ENCODE data around the gene GPC3. TPM values are rescaled to one million over a fixed set of nuclear protein-coding genes. Genes with fewer than 3 reads are reported as not detected.

Gene GPC3
- total and polyA plus RNA-seq, 5 donors from 2014 or later: 0.34 to 0.93 (median 0.44) TPM; not detected in 2

DNA sequence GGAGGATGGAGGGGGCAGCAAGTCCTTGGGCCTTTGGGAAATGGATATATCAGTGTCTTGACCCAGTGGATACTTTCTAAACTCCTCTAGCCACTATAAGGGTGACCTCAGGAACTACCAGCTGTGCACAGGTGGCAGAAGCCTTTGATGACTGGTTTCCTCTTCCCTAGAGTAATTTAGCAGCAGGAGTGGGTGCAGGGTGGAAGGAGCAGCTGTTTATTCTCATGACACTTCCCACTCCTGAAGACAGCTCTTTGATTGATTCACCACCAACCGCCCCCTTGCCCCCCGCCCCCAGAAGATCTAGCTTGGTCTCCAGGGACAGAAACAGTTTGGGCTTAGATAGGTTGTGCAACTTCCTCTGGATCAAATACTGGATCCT is 63.0 kb downstream of the GPC3 start:
- Histone ChIP-seq H3K27ac (ENCODE audit: insufficient read depth, low read length, poor library complexity, severe bottlenecking) (no peak overlapping the region), H3K9me3 (ENCODE audit: control insufficient read depth in 2 of 2, low read length in 2 of 2) (no peaks in the 10 kb centered on the region), H3K36me3 (ENCODE audit: control insufficient read depth, insufficient read depth, low read length) (no peaks in the 10 kb centered on the region), H3K4me1 (ENCODE audit: control insufficient read depth, insufficient read depth, low read length, poor library complexity, severe bottlenecking) (peaks cover 7% of the 10 kb centered on the region), H3K27me3 (ENCODE audit: control insufficient read depth, insufficient read depth, low read length) (no peaks in the 10 kb centered on the region), H3K4me3 (ENCODE audit: low read depth, low read length) (no peak overlapping the region)
- H3K27me3 Mint-ChIP-seq: no peaks in the 10 kb centered on the region
- peaks cover 0 to 1% (median 0%) of the 10 kb centered on the region in 7 donors for H3K9me3 Mint-ChIP-seq
- H3K36me3 Mint-ChIP-seq: no peaks in the 10 kb centered on the region
- H3K4me1 Mint-ChIP-seq: peaks cover 0 to 22% (median under 1%) of the 10 kb centered on the region in 4 donors
- ATAC-seq (ENCODE audit: low read depth in 2 of 2) (no peak), DNase-seq (no peak)
- H3K4me3 Mint-ChIP-seq: peak overlapping the region in 1 of 4 donors; percentile 74
- H3K27ac Mint-ChIP-seq: peak overlapping the region; percentile 73 to 83 (median 78)

DNA sequence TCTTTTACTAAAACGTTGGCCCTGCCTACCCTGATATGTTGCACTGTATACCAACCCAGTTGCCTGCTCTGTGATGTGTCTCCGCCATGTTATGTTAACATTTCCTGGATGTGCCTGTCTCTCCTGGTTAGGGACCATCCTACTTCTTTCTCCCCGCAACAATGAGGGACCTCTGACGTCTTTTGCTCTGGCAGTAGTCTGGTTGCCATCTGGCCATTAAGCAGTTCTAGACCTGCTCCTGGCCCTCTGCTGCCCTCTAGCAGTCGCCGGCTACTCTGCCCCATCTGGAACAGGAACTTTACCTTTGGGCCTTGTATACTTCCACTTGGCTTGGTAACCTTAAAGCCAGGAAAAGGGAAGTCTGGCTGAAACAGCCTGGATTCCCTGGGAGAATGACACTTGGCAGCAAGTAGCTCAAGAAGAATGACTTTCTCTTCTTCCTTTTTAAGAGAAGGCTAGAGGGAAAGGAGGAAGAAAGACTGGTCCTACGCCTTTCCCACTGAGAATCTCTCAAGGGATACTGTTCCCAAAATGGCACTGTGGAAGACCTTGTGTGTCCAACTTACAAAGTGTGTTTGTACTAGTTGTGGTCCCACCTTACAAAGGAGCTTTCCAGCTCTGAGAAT is 63.5 kb downstream of the GPC3 start:
- Histone ChIP-seq H3K9me3 (ENCODE audit: control insufficient read depth in 2 of 2, low read length in 2 of 2) (no peaks in the 10 kb centered on the region), H3K27me3 (ENCODE audit: control insufficient read depth, insufficient read depth, low read length) (no peaks in the 10 kb centered on the region), H3K4me3 (ENCODE audit: low read depth, low read length) (no peak overlapping the region), H3K36me3 (ENCODE audit: control insufficient read depth, insufficient read depth, low read length) (no peaks in the 10 kb centered on the region), H3K27ac (ENCODE audit: insufficient read depth, low read length, poor library complexity, severe bottlenecking) (no peak overlapping the region), H3K4me1 (ENCODE audit: control insufficient read depth, insufficient read depth, low read length, poor library complexity, severe bottlenecking) (peaks cover 7% of the 10 kb centered on the region)
- DNase-seq (peak in 1 of 3 donors; percentile 44), ATAC-seq (ENCODE audit: low read depth in 2 of 2) (no peak)
- Mint-ChIP-seq H3K4me1 (peaks cover 0 to 22% (median under 1%) of the 10 kb centered on the region in 4 donors), H3K27ac (peak overlapping the region in 1 of 3 donors; percentile 73), H3K27me3 (no peaks in the 10 kb centered on the region), H3K4me3 (no peak overlapping the region), H3K9me3 (peaks cover 0 to 1% (median 0%) of the 10 kb centered on the region in 7 donors), H3K36me3 (no peaks in the 10 kb centered on the region)

DNA sequence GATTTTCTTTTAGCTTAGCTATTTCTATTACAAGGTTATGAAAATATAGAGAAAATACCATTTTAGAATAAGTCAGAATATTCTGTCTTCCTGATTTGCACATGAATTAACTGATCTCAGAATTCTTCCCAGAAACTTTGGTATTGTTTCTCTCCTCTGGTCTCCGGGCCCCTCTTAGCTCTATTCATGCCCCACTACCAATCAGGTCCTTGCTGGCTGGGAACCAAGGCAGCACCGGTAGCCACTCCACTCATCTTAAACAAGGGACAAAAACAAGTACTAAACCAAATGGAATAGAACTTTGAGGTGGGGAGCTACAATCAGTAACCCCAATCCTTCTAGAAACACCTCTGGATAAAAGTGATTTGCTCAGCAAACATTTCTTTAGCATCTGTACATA is 64.3 kb downstream of the GPC3 start:
- no peaks in the 10 kb centered on the region for H3K36me3 ChIP-seq (ENCODE audit: control insufficient read depth, insufficient read depth, low read length)
- H3K27ac Mint-ChIP-seq: no peak overlapping the region

DNA sequence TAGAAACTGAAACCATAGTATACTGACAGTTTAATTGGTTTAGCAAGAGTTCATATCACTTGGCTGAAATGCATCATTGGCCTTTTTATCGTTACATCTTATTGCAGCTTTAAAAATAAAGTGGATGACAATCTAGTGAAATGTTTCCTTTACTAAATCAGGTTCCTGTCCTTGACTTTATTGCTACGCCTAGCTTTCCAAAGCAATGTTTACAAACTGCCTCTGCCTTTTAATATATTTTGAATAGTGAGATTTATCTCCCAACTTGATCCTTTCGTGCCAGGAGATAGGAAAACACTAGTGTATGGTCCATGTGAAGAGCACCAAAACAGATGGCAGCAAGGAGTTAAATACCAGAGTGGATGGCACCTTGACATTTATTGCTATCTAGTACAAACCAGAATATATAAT is 67.0 kb downstream of the GPC3 start:
- Histone ChIP-seq H3K9me3 (ENCODE audit: control insufficient read depth in 2 of 2, low read length in 2 of 2) (no peaks in the 10 kb centered on the region), H3K4me1 (ENCODE audit: control insufficient read depth, insufficient read depth, low read length, poor library complexity, severe bottlenecking) (peaks cover 7% of the 10 kb centered on the region), H3K27me3 (ENCODE audit: control insufficient read depth, insufficient read depth, low read length) (no peaks in the 10 kb centered on the region), H3K4me3 (ENCODE audit: low read depth, low read length) (no peak overlapping the region), H3K36me3 (ENCODE audit: control insufficient read depth, insufficient read depth, low read length) (no peaks in the 10 kb centered on the region), H3K27ac (ENCODE audit: insufficient read depth, low read length, poor library complexity, severe bottlenecking) (no peak overlapping the region)
- peaks cover 0 to 1% (median 0%) of the 10 kb centered on the region in 7 donors for H3K9me3 Mint-ChIP-seq
- ATAC-seq (ENCODE audit: low read depth in 2 of 2) (no peak), DNase-seq (no peak)
- H3K36me3 Mint-ChIP-seq: no peaks in the 10 kb centered on the region
- H3K4me3 Mint-ChIP-seq: no peak overlapping the region
- H3K4me1 Mint-ChIP-seq: peaks cover 0 to 19% (median under 1%) of the 10 kb centered on the region in 4 donors
- H3K27me3 Mint-ChIP-seq: no peaks in the 10 kb centered on the region
- no peak overlapping the region for H3K27ac Mint-ChIP-seq

More for the DNA sequence above, 64.3 kb downstream of the GPC3 start:
- H3K9me3 Mint-ChIP-seq: peaks cover 0 to 1% (median 0%) of the 10 kb centered on the region in 7 donors
- H3K27ac ChIP-seq (ENCODE audit: insufficient read depth, low read length, poor library complexity, severe bottlenecking): no peak overlapping the region
- H3K4me1 Mint-ChIP-seq: peaks cover 0 to 22% (median under 1%) of the 10 kb centered on the region in 4 donors
- no peaks in the 10 kb centered on the region for H3K27me3 Mint-ChIP-seq
- H3K36me3 Mint-ChIP-seq: no peaks in the 10 kb centered on the region
- no peak overlapping the region for H3K4me3 Mint-ChIP-seq
- ATAC-seq (ENCODE audit: low read depth in 2 of 2) (no peak), DNase-seq (no peak)
- no peak overlapping the region for H3K4me3 ChIP-seq (ENCODE audit: low read depth, low read length)
- H3K9me3 ChIP-seq (ENCODE audit: control insufficient read depth in 2 of 2, low read length in 2 of 2): no peaks in the 10 kb centered on the region
- peaks cover 7% of the 10 kb centered on the region for H3K4me1 ChIP-seq (ENCODE audit: control insufficient read depth, insufficient read depth, low read length, poor library complexity, severe bottlenecking)
- H3K27me3 ChIP-seq (ENCODE audit: control insufficient read depth, insufficient read depth, low read length): no peaks in the 10 kb centered on the region

DNA sequence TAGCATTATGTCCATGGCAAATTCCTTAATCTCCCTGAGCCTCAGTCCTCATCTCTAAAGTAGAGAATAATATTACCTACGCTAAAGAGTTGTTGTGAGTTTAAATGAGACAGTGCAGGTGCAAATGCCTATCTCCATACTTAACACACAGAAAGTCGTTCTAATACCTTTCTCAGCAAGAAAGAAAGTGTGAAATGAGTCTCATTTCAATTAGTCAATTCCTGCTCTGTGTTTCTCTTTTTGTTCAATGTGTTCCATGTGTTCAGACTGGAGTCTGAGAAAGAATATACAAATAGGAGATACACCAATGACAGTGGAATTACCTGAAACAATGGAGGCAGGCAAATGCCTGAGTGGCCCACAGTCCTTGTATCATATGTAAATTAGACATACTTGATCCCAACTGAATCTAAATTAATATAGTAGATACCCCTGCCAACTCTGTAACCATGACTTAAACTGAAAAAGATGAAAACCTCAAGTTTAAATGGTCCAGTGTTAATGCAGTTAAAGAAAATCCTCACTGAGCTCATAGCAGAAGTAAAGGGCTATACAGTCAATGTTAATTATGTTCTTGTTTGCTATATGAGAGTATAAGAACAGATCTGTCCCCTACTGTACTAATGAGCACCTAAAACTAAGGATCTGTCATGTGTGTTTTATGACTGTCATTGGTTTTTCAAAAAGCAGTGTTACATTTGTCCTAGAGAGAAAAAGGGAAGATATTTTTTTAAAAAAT is 68.2 kb downstream of the GPC3 start:
- ATAC-seq (ENCODE audit: low read depth in 2 of 2): no peak
- peaks cover 0 to 1% (median 0%) of the 10 kb centered on the region in 7 donors for H3K9me3 Mint-ChIP-seq
- no peak overlapping the region for H3K27ac ChIP-seq (ENCODE audit: insufficient read depth, low read length, poor library complexity, severe bottlenecking)
- peaks cover 2% of the 10 kb centered on the region for H3K4me1 ChIP-seq (ENCODE audit: control insufficient read depth, insufficient read depth, low read length, poor library complexity, severe bottlenecking)
- no peaks in the 10 kb centered on the region for H3K27me3 ChIP-seq (ENCODE audit: control insufficient read depth, insufficient read depth, low read length)
- H3K4me3 Mint-ChIP-seq: no peak overlapping the region
- no peak for DNase-seq
- H3K4me3 ChIP-seq (ENCODE audit: low read depth, low read length): no peak overlapping the region
- no peaks in the 10 kb centered on the region for H3K36me3 Mint-ChIP-seq
- no peak overlapping the region for H3K27ac Mint-ChIP-seq
- H3K27me3 Mint-ChIP-seq: no peaks in the 10 kb centered on the region
- H3K36me3 ChIP-seq (ENCODE audit: control insufficient read depth, insufficient read depth, low read length): no peaks in the 10 kb centered on the region
- H3K9me3 ChIP-seq (ENCODE audit: control insufficient read depth in 2 of 2, low read length in 2 of 2): no peaks in the 10 kb centered on the region
- peaks cover 0 to 7% (median under 1%) of the 10 kb centered on the region in 4 donors for H3K4me1 Mint-ChIP-seq

DNA sequence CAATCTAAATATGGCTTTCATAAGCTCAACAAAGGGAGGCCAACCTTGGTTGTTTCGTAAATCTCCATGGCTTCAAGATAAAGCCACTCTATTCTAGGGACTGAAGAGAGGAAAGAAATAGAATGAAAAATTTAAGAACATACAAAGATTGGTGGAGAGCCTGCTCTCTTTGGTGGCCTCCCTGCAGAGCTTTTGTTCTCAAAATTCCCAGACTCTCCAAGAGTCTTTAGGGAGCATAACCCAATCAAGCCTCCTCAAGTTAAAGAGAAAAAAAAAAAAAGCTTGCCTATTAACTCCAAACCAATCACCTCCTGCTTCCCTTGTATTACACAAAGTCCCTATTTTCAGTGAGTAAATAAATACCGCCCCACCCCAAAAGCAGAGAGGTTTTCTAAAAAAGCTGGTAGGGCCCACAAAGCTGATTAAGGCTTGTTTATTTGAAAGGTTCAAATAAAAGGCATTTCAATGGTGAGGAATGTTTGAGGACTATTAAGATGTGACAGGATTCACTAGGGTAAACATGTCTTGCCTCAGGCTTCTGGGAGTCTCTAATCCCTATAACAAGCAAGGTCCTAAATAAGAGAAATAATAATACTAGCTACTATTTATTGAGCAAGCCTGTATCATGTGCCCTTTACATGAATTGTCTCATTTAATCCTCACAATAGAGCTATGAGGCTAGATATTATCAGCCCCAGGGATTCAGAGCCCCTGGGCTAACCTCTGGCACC is 71.6 kb downstream of the GPC3 start:
- Mint-ChIP-seq H3K27me3 (no peaks in the 10 kb centered on the region), H3K36me3 (no peaks in the 10 kb centered on the region), H3K4me1 (no peaks in the 10 kb centered on the region), H3K27ac (no peak overlapping the region), H3K4me3 (no peak overlapping the region), H3K9me3 (peaks cover 0 to 1% (median 0%) of the 10 kb centered on the region in 7 donors)
- Histone ChIP-seq H3K4me3 (ENCODE audit: low read depth, low read length) (no peak overlapping the region), H3K27ac (ENCODE audit: insufficient read depth, low read length, poor library complexity, severe bottlenecking) (no peak overlapping the region), H3K27me3 (ENCODE audit: control insufficient read depth, insufficient read depth, low read length) (no peaks in the 10 kb centered on the region), H3K36me3 (ENCODE audit: control insufficient read depth, insufficient read depth, low read length) (no peaks in the 10 kb centered on the region), H3K9me3 (ENCODE audit: control insufficient read depth in 2 of 2, low read length in 2 of 2) (no peaks in the 10 kb centered on the region), H3K4me1 (ENCODE audit: control insufficient read depth, insufficient read depth, low read length, poor library complexity, severe bottlenecking) (no peaks in the 10 kb centered on the region)
- DNase-seq: no peak
- no peak for ATAC-seq (ENCODE audit: low read depth in 2 of 2)

DNA sequence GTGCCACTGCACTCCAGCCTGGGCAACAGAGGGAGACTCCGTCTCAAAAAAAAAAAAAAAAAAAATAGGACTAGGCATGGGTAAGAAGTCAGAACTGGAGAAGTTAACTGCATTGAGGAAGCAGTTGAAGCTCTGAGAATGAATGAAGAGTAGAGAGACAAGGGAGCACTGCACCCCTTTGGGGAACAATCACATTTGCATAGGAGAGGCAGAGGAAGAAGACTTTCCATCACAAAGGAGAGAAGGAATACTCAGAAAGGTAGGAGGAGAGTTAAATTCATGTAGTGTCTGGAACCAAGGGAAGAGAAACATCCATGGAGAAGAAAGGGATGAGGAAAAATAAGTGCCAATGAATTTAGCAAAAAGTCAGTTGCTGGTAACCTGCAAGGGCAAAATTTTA is 72.4 kb downstream of the GPC3 start:
- Mint-ChIP-seq H3K27ac (no peak overlapping the region), H3K9me3 (peaks cover 0 to 1% (median 0%) of the 10 kb centered on the region in 7 donors), H3K36me3 (no peaks in the 10 kb centered on the region), H3K27me3 (no peaks in the 10 kb centered on the region), H3K4me3 (no peak overlapping the region), H3K4me1 (no peaks in the 10 kb centered on the region)
- Histone ChIP-seq H3K36me3 (ENCODE audit: control insufficient read depth, insufficient read depth, low read length) (no peaks in the 10 kb centered on the region), H3K27me3 (ENCODE audit: control insufficient read depth, insufficient read depth, low read length) (no peaks in the 10 kb centered on the region), H3K27ac (ENCODE audit: insufficient read depth, low read length, poor library complexity, severe bottlenecking) (no peak overlapping the region), H3K4me1 (ENCODE audit: control insufficient read depth, insufficient read depth, low read length, poor library complexity, severe bottlenecking) (no peaks in the 10 kb centered on the region), H3K4me3 (ENCODE audit: low read depth, low read length) (no peak overlapping the region), H3K9me3 (ENCODE audit: control insufficient read depth in 2 of 2, low read length in 2 of 2) (no peaks in the 10 kb centered on the region)
- DNase-seq (no peak), ATAC-seq (ENCODE audit: low read depth in 2 of 2) (no peak)
